Muscle of leg (tissue), 11 donors: ENCODE data around the gene DSCAML1. TPM values are rescaled to one million over a fixed set of nuclear protein-coding genes. Genes with fewer than 3 reads are reported as not detected.

Source experiments
- DNase-seq: peaks from one replicate; pipeline ENCODE4 v3.0.0; 2013
- H3K27ac ChIP-seq: one replicate; pipeline ENCODE4 v1.5.1; 2013; ENCODE audit warnings: mild to moderate bottlenecking, low read length, control low read depth
- H3K27me3 ChIP-seq: one replicate; pipeline ENCODE4 v1.6.1; 2013; ENCODE audit warnings: low read length; ENCODE audit not compliant: control insufficient read depth, insufficient read depth
- H3K36me3 ChIP-seq: one replicate; pipeline ENCODE4 v1.6.1; 2013; ENCODE audit warnings: low read length; ENCODE audit not compliant: control insufficient read depth, insufficient read depth
- H3K4me1 ChIP-seq: one replicate; pipeline ENCODE4 v1.6.1; 2013; ENCODE audit warnings: low read length; ENCODE audit not compliant: control insufficient read depth, insufficient read depth
- H3K4me3 ChIP-seq: one replicate; pipeline ENCODE4 v1.5.1; 2013; ENCODE audit warnings: low read length, control low read depth
- H3K9me3 ChIP-seq: replicated peaks from 2 replicates; pipeline ENCODE4 v1.6.1; 2013; ENCODE audit warnings: low read depth, low read length; ENCODE audit not compliant: control insufficient read depth
- WGBS: methylation state at CpG from one replicate; pipeline ENCODE4 v1.1.5; 2013; ENCODE audit warnings: missing lambda C conversion rate; ENCODE audit not compliant: insufficient coverage; 5-methylcytosine and 5-hydroxymethylcytosine counted together
- polyA plus RNA-seq, 8 donors: library from polyadenylated mRNA; unstranded; fragments of 120-200 nt; gene quantifications; one replicate each; pipeline versions ENCODE4 v1.2.1 to v1.2.3, GENCODE V29; 2013; ENCODE audit warnings: inconsistent platforms in 1 of 8, low replicate concordance in 1 of 8; ENCODE audit not compliant: insufficient read length in 8 of 8, insufficient read depth in 1 of 8
- total RNA-seq: library from RNA; stranded (reverse); fragments of 120-200 nt; gene quantifications from one replicate; pipeline ENCODE4 v1.2.4, GENCODE V29; 2013

Gene DSCAML1
- total and polyA plus RNA-seq, 9 donors, result 0.28 to 0.80 (median 0.60) TPM

- Histone ChIP-seq H3K27me3 (peaks cover 11% of the 10 kb centered on the region), H3K36me3 (no peaks in the 10 kb centered on the region), H3K9me3 (no peaks in the 10 kb centered on the region), H3K4me1 (no peaks in the 10 kb centered on the region), H3K27ac (no peak overlapping the region), H3K4me3 (no peak overlapping the region)
- WGBS, result 73% methylated on average over 6 of the region's 7 CpGs
- DNase-seq, result no peak
Measured at GRCh38 chr11:117426941-117427340, 370.1 kb downstream of the DSCAML1 start.

- 0% methylated on average over 9 of the region's 17 CpGs for WGBS
- no peak overlapping the region for H3K27ac ChIP-seq
- peak; percentile 58 for DNase-seq
Measured at GRCh38 chr11:117426297-117426685, 370.7 kb downstream of the DSCAML1 start.

GRCh38 chr11:117425679-117426296 is 371.2 kb downstream of the DSCAML1 start:
- DNase-seq, result no peak
- no peaks in the 10 kb centered on the region for H3K4me1 ChIP-seq
- no peaks in the 10 kb centered on the region for H3K9me3 ChIP-seq
- H3K27ac ChIP-seq, result no peak overlapping the region
- peaks cover 11% of the 10 kb centered on the region for H3K27me3 ChIP-seq
- WGBS, result 48% methylated on average over 8 of the region's 13 CpGs
- H3K4me3 ChIP-seq, result no peak overlapping the region
- no peaks in the 10 kb centered on the region for H3K36me3 ChIP-seq

More at GRCh38 chr11:117426297-117426685, 370.7 kb downstream of the DSCAML1 start:
- no peak overlapping the region for H3K4me3 ChIP-seq
- H3K27me3 ChIP-seq, result peaks cover 11% of the 10 kb centered on the region
- H3K4me1 ChIP-seq, result no peaks in the 10 kb centered on the region
- H3K36me3 ChIP-seq, result no peaks in the 10 kb centered on the region
- H3K9me3 ChIP-seq, result no peaks in the 10 kb centered on the region

- Histone ChIP-seq H3K27ac (no peak overlapping the region), H3K4me3 (no peak overlapping the region), H3K9me3 (no peaks in the 10 kb centered on the region), H3K4me1 (no peaks in the 10 kb centered on the region), H3K36me3 (no peaks in the 10 kb centered on the region), H3K27me3 (peaks cover 11% of the 10 kb centered on the region)
- no peak for DNase-seq
- WGBS, result 42% methylated on average over 4 of the region's 4 CpGs
Measured at GRCh38 chr11:117424781-117425180, 372.2 kb downstream of the DSCAML1 start.

- Histone ChIP-seq H3K27ac (no peak overlapping the region), H3K27me3 (peaks cover 12% of the 10 kb centered on the region), H3K36me3 (no peaks in the 10 kb centered on the region), H3K4me1 (no peaks in the 10 kb centered on the region), H3K9me3 (no peaks in the 10 kb centered on the region), H3K4me3 (no peak overlapping the region)
- DNase-seq, result no peak
- WGBS, result 77% methylated on average over 8 of the region's 14 CpGs
Measured at GRCh38 chr11:117423046-117423575, 373.9 kb downstream of the DSCAML1 start.

- Histone ChIP-seq H3K27me3 (peaks cover 12% of the 10 kb centered on the region), H3K36me3 (no peaks in the 10 kb centered on the region), H3K9me3 (no peaks in the 10 kb centered on the region), H3K4me1 (no peaks in the 10 kb centered on the region), H3K4me3 (no peak overlapping the region), H3K27ac (no peak overlapping the region)
- 100% methylated on average over 1 of the region's 7 CpGs for WGBS
- no peak for DNase-seq
Measured at GRCh38 chr11:117421476-117421875, 375.5 kb downstream of the DSCAML1 start.

- H3K4me1 ChIP-seq, result no peaks in the 10 kb centered on the region
- no peaks in the 10 kb centered on the region for H3K9me3 ChIP-seq
- H3K36me3 ChIP-seq, result no peaks in the 10 kb centered on the region
- H3K4me3 ChIP-seq, result no peak overlapping the region
- no peak for DNase-seq
- WGBS, result 85% methylated on average over 13 of the region's 13 CpGs
- peaks cover 12% of the 10 kb centered on the region for H3K27me3 ChIP-seq
- H3K27ac ChIP-seq, result no peak overlapping the region
Measured at GRCh38 chr11:117421041-117421440, 376.0 kb downstream of the DSCAML1 start.

- Histone ChIP-seq H3K4me1 (no peaks in the 10 kb centered on the region), H3K9me3 (no peaks in the 10 kb centered on the region), H3K27ac (no peak overlapping the region), H3K36me3 (no peaks in the 10 kb centered on the region), H3K4me3 (no peak overlapping the region), H3K27me3 (peaks cover 12% of the 10 kb centered on the region)
- DNase-seq, result no peak
- no CpG with 5 or more reads among the region's 6 CpGs for WGBS
Measured at GRCh38 chr11:117420598-117420997, 376.4 kb downstream of the DSCAML1 start.

- 94% methylated on average over 12 of the region's 12 CpGs for WGBS
- DNase-seq, result no peak
- no peaks in the 10 kb centered on the region for H3K4me1 ChIP-seq
- peaks cover 12% of the 10 kb centered on the region for H3K27me3 ChIP-seq
- H3K4me3 ChIP-seq, result no peak overlapping the region
- H3K36me3 ChIP-seq, result no peaks in the 10 kb centered on the region
- H3K27ac ChIP-seq, result no peak overlapping the region
- no peaks in the 10 kb centered on the region for H3K9me3 ChIP-seq
Measured at GRCh38 chr11:117420143-117420485, 376.9 kb downstream of the DSCAML1 start.

GRCh38 chr11:117419482-117420142 is 377.4 kb downstream of the DSCAML1 start:
- H3K4me1 ChIP-seq, result no peaks in the 10 kb centered on the region
- H3K36me3 ChIP-seq, result no peaks in the 10 kb centered on the region
- WGBS, result 73% methylated on average over 9 of the region's 12 CpGs

More at GRCh38 chr11:117419482-117420142, 377.4 kb downstream of the DSCAML1 start:
- H3K4me3 ChIP-seq, result no peak overlapping the region
- H3K9me3 ChIP-seq, result no peaks in the 10 kb centered on the region
- H3K27me3 ChIP-seq, result peaks cover 12% of the 10 kb centered on the region
- DNase-seq, result no peak
- H3K27ac ChIP-seq, result no peak overlapping the region
